ENCODE measurements around the gene DDX49. TPM values are rescaled to one million over a fixed set of nuclear protein-coding genes. Genes with fewer than 3 reads are reported as not detected.

DDX49 gene
- total RNA-seq, 1 experiment from 2014 or later: 120 TPM

- TF ChIP-seq EZH2phosphoT487 (IDR thresholded peaks at IDR 0.05; ENCODE audit: borderline replicate concordance, low read length): no peak
- TF ChIP-seq EZH2 (IDR thresholded peaks at IDR 0.05; ENCODE audit: low read length, unreplicated experiment): no peak
- TF ChIP-seq, protein P1, sequence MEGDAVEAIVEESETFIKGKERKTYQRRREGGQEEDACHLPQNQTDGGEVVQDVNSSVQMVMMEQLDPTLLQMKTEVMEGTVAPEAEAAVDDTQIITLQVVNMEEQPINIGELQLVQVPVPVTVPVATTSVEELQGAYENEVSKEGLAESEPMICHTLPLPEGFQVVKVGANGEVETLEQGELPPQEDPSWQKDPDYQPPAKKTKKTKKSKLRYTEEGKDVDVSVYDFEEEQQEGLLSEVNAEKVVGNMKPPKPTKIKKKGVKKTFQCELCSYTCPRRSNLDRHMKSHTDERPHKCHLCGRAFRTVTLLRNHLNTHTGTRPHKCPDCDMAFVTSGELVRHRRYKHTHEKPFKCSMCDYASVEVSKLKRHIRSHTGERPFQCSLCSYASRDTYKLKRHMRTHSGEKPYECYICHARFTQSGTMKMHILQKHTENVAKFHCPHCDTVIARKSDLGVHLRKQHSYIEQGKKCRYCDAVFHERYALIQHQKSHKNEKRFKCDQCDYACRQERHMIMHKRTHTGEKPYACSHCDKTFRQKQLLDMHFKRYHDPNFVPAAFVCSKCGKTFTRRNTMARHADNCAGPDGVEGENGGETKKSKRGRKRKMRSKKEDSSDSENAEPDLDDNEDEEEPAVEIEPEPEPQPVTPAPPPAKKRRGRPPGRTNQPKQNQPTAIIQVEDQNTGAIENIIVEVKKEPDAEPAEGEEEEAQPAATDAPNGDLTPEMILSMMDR (conservative IDR thresholded peaks at IDR 0.05; ENCODE audit: low read depth, low read length): no peak
- no peaks in the 10 kb centered on the region for H3K4me1 ChIP-seq (ENCODE audit: insufficient read depth, low read length)
- no peak overlapping the region for H3K4me3 ChIP-seq (ENCODE audit: low read length)
- TSS peak; percentile 45 for BruUV-seq (replicated peaks)
- no peaks in the 10 kb centered on the region for H4K20me1 ChIP-seq (ENCODE audit: low read length)
- H3K27ac ChIP-seq (ENCODE audit: low read length): no peak overlapping the region
- ATAC-seq: no peak
- peaks cover 28% of the 10 kb centered on the region; the same call in 1 of the 2 replicates for H3K36me3 ChIP-seq (ENCODE audit: low read depth, low read length)
- CTCF ChIA-PET: no interaction called here
- intact Hi-C loops (cut with micrococcal nuclease): no loop called here
- no peak overlapping the region for H3K9ac ChIP-seq (ENCODE audit: low read length)
- no peaks in the 10 kb centered on the region for H3K27me3 ChIP-seq (ENCODE audit: low read length)
- POLR2A ChIA-PET (ENCODE audit: unreplicated experiment): interaction anchor here (0.5 to 1.6 kb wide), 2 partner anchors 9 to 58 kb away, joined by 3 to 7 read pairs; partner anchors contain the start of gene COPE
- H3K79me2 ChIP-seq (ENCODE audit: low read length): no peaks in the 10 kb centered on the region
- no peak overlapping the region for H2AFZ ChIP-seq (ENCODE audit: low read length)
- no peaks in the 10 kb centered on the region for H3F3A ChIP-seq (ENCODE audit: low read length, unreplicated experiment)
- no peaks in the 10 kb centered on the region for H3K9me2 ChIP-seq (replicated peaks; ENCODE audit: low read length)
- no peak overlapping the region for H3K4me2 ChIP-seq (ENCODE audit: low read length)
- no peaks in the 10 kb centered on the region for H3K9me3 ChIP-seq (ENCODE audit: low read length)
- DNase-seq: no peak
Observed at GRCh38 chr19:18928018-18928805, 8.7 kb downstream of the DDX49 start.

DNA sequence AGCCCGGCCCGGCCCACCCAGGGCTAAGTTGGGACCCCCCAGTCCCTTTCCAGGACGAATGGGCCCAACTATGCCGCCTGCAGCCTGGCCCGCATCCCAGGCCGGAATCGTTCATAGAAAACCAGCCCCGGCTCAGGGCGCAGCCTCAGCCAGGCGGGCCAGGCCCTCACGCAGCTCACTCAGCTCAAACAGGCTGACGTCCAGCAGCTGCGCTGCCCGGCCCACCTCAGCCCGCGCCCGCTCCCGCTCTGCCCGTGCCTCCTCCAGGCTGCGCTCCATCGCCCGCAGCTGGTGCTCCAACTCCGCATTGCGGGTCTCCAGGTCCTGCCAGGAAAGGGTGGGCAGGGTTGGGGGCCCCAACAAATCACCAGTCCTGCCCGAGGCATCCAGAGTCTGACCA lies 9.8 kb downstream of the DDX49 start:
- Histone ChIP-seq H3F3A (ENCODE audit: low read length, unreplicated experiment) (no peaks in the 10 kb centered on the region), H4K20me1 (ENCODE audit: low read length) (no peaks in the 10 kb centered on the region), H3K9me2 (replicated peaks; ENCODE audit: low read length) (no peaks in the 10 kb centered on the region), H3K9ac (ENCODE audit: low read length) (no peak overlapping the region), H3K4me2 (ENCODE audit: low read length) (no peak overlapping the region), H3K79me2 (ENCODE audit: low read length) (no peaks in the 10 kb centered on the region), H3K4me3 (ENCODE audit: low read length) (no peak overlapping the region), H3K27ac (ENCODE audit: low read length) (no peak overlapping the region), H3K27me3 (ENCODE audit: low read length) (no peaks in the 10 kb centered on the region), H3K36me3 (ENCODE audit: low read depth, low read length) (peaks cover 28% of the 10 kb centered on the region; the same call in 1 of the 2 replicates), H2AFZ (ENCODE audit: low read length) (no peak overlapping the region), H3K9me3 (ENCODE audit: low read length) (no peaks in the 10 kb centered on the region), H3K4me1 (ENCODE audit: insufficient read depth, low read length) (no peaks in the 10 kb centered on the region)
- TF ChIP-seq EZH2 (IDR thresholded peaks at IDR 0.05; ENCODE audit: low read length, unreplicated experiment) (no peak), EZH2phosphoT487 (IDR thresholded peaks at IDR 0.05; ENCODE audit: borderline replicate concordance, low read length) (no peak)
- TF ChIP-seq, protein P1 (conservative IDR thresholded peaks at IDR 0.05; ENCODE audit: low read depth, low read length): no peak
- no peak for DNase-seq
- POLR2A ChIA-PET (ENCODE audit: unreplicated experiment): interaction anchor here (0.6 kb wide), 1 partner anchor 71 kb away, joined by 4 read pairs; no protein-coding TSS in a partner anchor
- intact Hi-C loops (cut with micrococcal nuclease): no loop called here
- ATAC-seq: no peak
- CTCF ChIA-PET: no interaction called here
- no TSS peak for BruUV-seq (replicated peaks)
